Transverse colon (tissue), 4 donors: Measurements from ENCODE around the gene ACSL6.

Source experiments
- CTCF ChIP-seq, 5 experiments: fragments of 200-600 bp in 3 of 5; fragments of 450-650 bp in 2 of 5; sonication (generic) in 3 of 5; IDR thresholded peaks; 1 replicate in 2 of 5; 2 replicates in 3 of 5; pipeline ENCODE4 v1.5.1; 2016 to 2017; ENCODE audit warnings: antibody characterized with exemption in 5 of 5, inconsistent platforms in 3 of 5, mild to moderate bottlenecking in 2 of 5, moderate library complexity in 1 of 5
- EP300 ChIP-seq: sonication (generic); formaldehyde crosslinking; IDR thresholded peaks from one replicate; pipeline ENCODE4 v1.6.1; 2017; ENCODE audit warnings: antibody characterized with exemption, low read depth
- POLR2A ChIP-seq: fragments of 450-650 bp; IDR thresholded peaks from one replicate; pipeline ENCODE4 v1.6.1; 2016; ENCODE audit warnings: antibody characterized with exemption, mild to moderate bottlenecking, moderate library complexity
- POLR2AphosphoS5 ChIP-seq, 3 donors: sonication (generic); formaldehyde crosslinking; IDR thresholded peaks; one replicate each; pipeline ENCODE4 v1.6.1; 2016; ENCODE audit warnings: antibody characterized with exemption in 3 of 3

GRCh38 chr5:131965826-131966415, 45.5 kb downstream of the ACSL6 start:
- TF ChIP-seq CTCF (IDR thresholded peaks at IDR 0.05) (no peak), EP300 (no peak), POLR2AphosphoS5 (IDR thresholded peaks at IDR 0.05) (no peak), POLR2A (no peak)
